Heart right ventricle (tissue), 16 donors: Measurements from ENCODE around the gene HCRTR1. TPM values are rescaled to one million over a fixed set of nuclear protein-coding genes. Genes with fewer than 3 reads are reported as not detected.

Experiments
- ATAC-seq, 8 donors: fragments of 200-7000 bp; cut with Tn5 transposase; one replicate each; pipeline ENCODE4 v1.9.1; 2020; ENCODE audit warnings: mild to moderate bottlenecking in 8 of 8, moderate library complexity in 8 of 8, moderate number of reproducible peaks in 1 of 8
- DNase-seq, 2 donors: peaks; one replicate each; pipeline ENCODE4 v3.0.0-alpha.2; 2020
- H3K27ac ChIP-seq, 10 donors: fragments of 200-600 bp; sonication (generic) in 2 of 10; one replicate each; pipeline versions ENCODE4 v1.5.0 to v1.8.0; 2020 to 2022; ENCODE audit warnings: mild to moderate bottlenecking in 3 of 10
- H3K27me3 ChIP-seq, 7 donors: fragments of 200-600 bp; one replicate each; pipeline ENCODE4 v1.8.0; 2021 to 2022; ENCODE audit warnings: mild to moderate bottlenecking in 2 of 7
- H3K36me3 ChIP-seq, 9 donors: fragments of 200-600 bp; sonication (generic) in 1 of 9; one replicate each; pipeline versions ENCODE4 v1.5.0 to v1.8.0; 2020 to 2022; ENCODE audit warnings: mild to moderate bottlenecking in 2 of 9
- H3K4me1 ChIP-seq, 9 donors: fragments of 200-600 bp; sonication (generic) in 1 of 9; one replicate each; pipeline versions ENCODE4 v1.5.0 to v1.8.0; 2020 to 2022; ENCODE audit warnings: mild to moderate bottlenecking in 4 of 9
- H3K4me3 ChIP-seq, 10 donors: fragments of 200-600 bp; sonication (generic) in 2 of 10; one replicate each; pipeline versions ENCODE4 v1.5.0 to v1.8.0; 2020 to 2022; ENCODE audit warnings: mild to moderate bottlenecking in 7 of 10, moderate library complexity in 2 of 10
- H3K9me3 ChIP-seq, 11 donors: fragments of 200-600 bp in 10 of 11; sonication (generic) in 2 of 11; one replicate each; pipeline versions ENCODE4 v1.5.0 to v1.8.0; 2013 to 2022; ENCODE audit warnings: mild to moderate bottlenecking in 2 of 11, control low read depth in 1 of 11, moderate library complexity in 1 of 11
- CTCF ChIP-seq, 9 donors: fragments of 200-600 bp; sonication (generic) in 2 of 9; IDR thresholded peaks; one replicate each; pipeline versions ENCODE4 v1.5.0 to v1.8.0; 2021 to 2022; ENCODE audit warnings: antibody characterized with exemption in 9 of 9, mild to moderate bottlenecking in 5 of 9, moderate library complexity in 1 of 9
- WGBS, 2 donors: extraction: QIAGEN DNeasy Blood & Tissue Kit; methylation state at CpG; one replicate each; pipeline ENCODE4 v1.1.7; 2013; ENCODE audit warnings: inconsistent platforms in 1 of 2; 5-methylcytosine and 5-hydroxymethylcytosine counted together
- intact Hi-C, 10 donors: fragments of 100-400 bp; cut with DNase I; formaldehyde crosslinking; loops; one replicate each; pipeline versions ENCODE4 v1.11.1 to v1.14.2; 2022
- polyA plus RNA-seq, 2 donors: library from polyadenylated mRNA; stranded (reverse); fragments of 200-250 nt; gene quantifications; one replicate each; pipeline ENCODE4 v1.2.3, GENCODE V29; 2013
- total RNA-seq, 10 donors: library from RNA; stranded (reverse); fragmentation: NEBNext Ultra II Directional in 3 of 10; extraction: Animal tissue kit (Norgen Biotek cat#: 25700) in 3 of 10; gene quantifications; one replicate each; pipeline versions ENCODE4 v1.2.1 to v1.2.4, GENCODE V29; 2021 to 2023
- donor health status: Arrhythmogenic right ventricular cardiomyopathy.
- donor health status: ischemic (EF 13 %, LVEDD 7.1; RV severe dilation, severe dysfunction).
- donor health status: healthy with polysubstance abuse.
- donor health status: DM: no; HTN: yes; CAD: no.
- donor health status: DM: no; HTN: no; CAD: no.
- donor health status: ischemic (EF 25% LVEDD 6.9; RV normal size, moderate dysfunction).
- donor health status: ischemic (EF 25% LVEDD 5.7; RV mildly dilated, moderate dysfunction).
- donor health status: healthy.
- donor health status: DM: yes; HTN: yes; CAD: no.
- donor health status: Ischemic cardiomyopathy.
- donor health status: ischemic (EF 35%, LVEDD 5.7; RV mildly dilated, moderate dysfunction).
- donor health status: nonischemic (EF 11% LVEDD 7.7; RV severe dilation, severe dysfunction).
- donor health status: DM: yes; HTN: yes; CAD: no.
- donor health status: PGD.
- donor health status: ischemic (EF 29% LVEDD 5.4; RV normal size, mild dysfunction).
- donor health status: nonischemic (EF 23%, LVEDD 6.1; RV moderate dilation, normal function).

The HCRTR1 gene
- total and polyA plus RNA-seq, 12 donors, result 0.17 to 1.5 (median 0.37) TPM; not detected in 4

- Histone ChIP-seq H3K4me1 (peaks cover 26 to 96% (median 78%) of the 10 kb centered on the region in 9 donors), H3K36me3 (peaks cover 0 to 29% (median 7%) of the 10 kb centered on the region in 9 donors), H3K9me3 (no peaks in the 10 kb centered on the region), H3K4me3 (no peak overlapping the region), H3K27me3 (no peaks in the 10 kb centered on the region), H3K27ac (peak overlapping the region in 2 of 10 donors; percentile 11 to 51)
- intact Hi-C loops, result no loop called here
- 56 to 58% methylated on average over 5 of the region's 5 CpGs for WGBS, 2 donors
- DNase-seq, result no peak
- no peak for TF ChIP-seq CTCF (IDR thresholded peaks at IDR 0.05)
- no peak for ATAC-seq
Observed at GRCh38 chr1:31639543-31639942, 22.1 kb downstream of the HCRTR1 start.

GRCh38 chr1:31640179-31640578 is 22.7 kb downstream of the HCRTR1 start:
- peak overlapping the region in 3 of 10 donors; percentile 32 to 64 (median 38) for H3K27ac ChIP-seq
- no peak for TF ChIP-seq CTCF (IDR thresholded peaks at IDR 0.05)
- no peak for DNase-seq
- no peaks in the 10 kb centered on the region for H3K9me3 ChIP-seq
- H3K27me3 ChIP-seq, result no peaks in the 10 kb centered on the region
- intact Hi-C loops, result no loop called here
- peaks cover 0 to 22% (median under 1%) of the 10 kb centered on the region in 9 donors for H3K36me3 ChIP-seq
- H3K4me3 ChIP-seq, result no peak overlapping the region
- ATAC-seq, result no peak
- H3K4me1 ChIP-seq, result peaks cover 26 to 89% (median 78%) of the 10 kb centered on the region in 9 donors

- 55 to 69% methylated on average over 4 of the region's 4 CpGs for WGBS, 2 donors
- DNase-seq (no peak), ATAC-seq (no peak)
- Histone ChIP-seq H3K27me3 (no peaks in the 10 kb centered on the region), H3K4me3 (no peak overlapping the region), H3K4me1 (peaks cover 26 to 89% (median 85%) of the 10 kb centered on the region in 9 donors), H3K36me3 (peaks cover 0 to 18% (median 0%) of the 10 kb centered on the region in 9 donors), H3K27ac (peak overlapping the region in 5 of 10 donors; percentile 9 to 64 (median 38)), H3K9me3 (no peaks in the 10 kb centered on the region)
- TF ChIP-seq CTCF (IDR thresholded peaks at IDR 0.05), result no peak
- intact Hi-C loops, result no loop called here
Observed at GRCh38 chr1:31640964-31641363, 23.5 kb downstream of the HCRTR1 start.

GRCh38 chr1:31642366-31642765 is 24.9 kb downstream of the HCRTR1 start:
- no peaks in the 10 kb centered on the region for H3K9me3 ChIP-seq
- intact Hi-C loops, result no loop called here
- H3K27me3 ChIP-seq, result no peaks in the 10 kb centered on the region
- WGBS, 2 donors, result 75 to 78% methylated on average over 4 of the region's 4 CpGs
- H3K36me3 ChIP-seq, result peaks cover 0 to 14% (median 0%) of the 10 kb centered on the region in 9 donors
- no peak for DNase-seq
- TF ChIP-seq CTCF (IDR thresholded peaks at IDR 0.05), result no peak
- no peak overlapping the region for H3K4me3 ChIP-seq
- H3K27ac ChIP-seq, result peak overlapping the region in 4 of 10 donors; percentile 4 to 29 (median 14)
- no peak for ATAC-seq
- H3K4me1 ChIP-seq, result peaks cover 22 to 86% (median 75%) of the 10 kb centered on the region in 9 donors
